ENCODE data around the gene ABHD18.

DNA sequence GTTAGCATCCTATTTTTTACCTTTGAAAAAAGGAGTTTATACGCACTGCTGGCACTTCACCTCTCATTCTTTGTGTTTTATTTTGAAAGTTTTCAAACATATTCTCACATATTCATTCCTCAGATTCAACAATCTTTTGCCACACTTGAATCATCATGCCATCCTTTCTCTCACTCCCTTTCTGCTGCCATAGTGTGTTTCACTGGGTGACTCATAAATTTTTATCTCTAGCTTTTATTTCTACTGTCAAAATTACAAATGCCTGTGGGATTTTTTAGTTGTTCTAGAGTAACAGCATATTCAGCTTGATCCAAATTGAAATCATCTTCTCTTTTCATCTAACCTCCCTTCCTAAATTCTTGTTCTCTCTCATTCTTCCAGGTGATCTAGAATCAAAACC is 28.2 kb upstream of the ABHD18 start:
- TF ChIP-seq CTCF (conservative IDR thresholded peaks at IDR 0.05) = no peak
- no peak for TF ChIP-seq ZFX (IDR thresholded peaks at IDR 0.05)
